Sigmoid colon (tissue), 7 donors: ENCODE data around the gene SERPINA5. TPM values are rescaled to one million over a fixed set of nuclear protein-coding genes. Genes with fewer than 3 reads are reported as not detected.

Experiments used
- DNase-seq: peaks from one replicate; pipeline ENCODE4 v3.0.0-alpha.2; 2019
- H3K27ac ChIP-seq, 4 donors: fragments of 200-600 bp; sonication (generic); one replicate each; pipeline ENCODE4 v1.5.1; 2016 to 2019; ENCODE audit warnings: mild to moderate bottlenecking in 1 of 4
- H3K27me3 ChIP-seq, 3 donors: fragments of 200-600 bp; sonication (generic); one replicate each; pipeline ENCODE4 v1.5.1; 2019; ENCODE audit warnings: mild to moderate bottlenecking in 1 of 3
- H3K36me3 ChIP-seq, 4 donors: fragments of 200-600 bp; sonication (generic); one replicate each; pipeline ENCODE4 v1.5.1; 2016 to 2019
- H3K4me1 ChIP-seq, 4 donors: fragments of 200-600 bp; sonication (generic); one replicate each; pipeline ENCODE4 v1.5.1; 2017 to 2019
- H3K4me3 ChIP-seq, 4 donors: fragments of 200-600 bp; sonication (generic); one replicate each; pipeline ENCODE4 v1.5.1; 2017 to 2019; ENCODE audit warnings: mild to moderate bottlenecking in 2 of 4, moderate library complexity in 1 of 4
- H3K9me3 ChIP-seq, 4 donors: fragments of 200-600 bp in 3 of 4; sonication (generic) in 3 of 4; one replicate each; pipeline versions ENCODE4 v1.5.1 to v1.6.1; 2013 to 2019
- CTCF ChIP-seq, 4 experiments: fragments of 450-650 bp in 3 of 4; fragments of 200-600 bp in 1 of 4; IDR thresholded peaks; one replicate each; pipeline ENCODE4 v1.5.1; 2016 to 2019; ENCODE audit warnings: antibody characterized with exemption in 4 of 4, mild to moderate bottlenecking in 3 of 4, moderate library complexity in 2 of 4
- EP300 ChIP-seq, 4 donors: sonication (generic); formaldehyde crosslinking; IDR thresholded peaks; one replicate each; pipeline ENCODE4 v1.6.1; 2017; ENCODE audit warnings: antibody characterized with exemption in 4 of 4
- POLR2A ChIP-seq, 2 donors: fragments of 450-650 bp; IDR thresholded peaks; one replicate each; pipeline ENCODE4 v1.6.1; 2016; ENCODE audit warnings: antibody characterized with exemption in 2 of 2, mild to moderate bottlenecking in 2 of 2, moderate library complexity in 2 of 2
- POLR2AphosphoS5 ChIP-seq, 4 donors: sonication (generic); formaldehyde crosslinking; IDR thresholded peaks; one replicate each; pipeline ENCODE4 v1.6.1; 2017; ENCODE audit warnings: antibody characterized with exemption in 4 of 4
- WGBS, 2 donors: extraction: QIAGEN DNeasy Blood & Tissue Kit; methylation state at CpG; one replicate each; pipeline ENCODE4 v1.1.7; 2013; 5-methylcytosine and 5-hydroxymethylcytosine counted together
- intact Hi-C: fragments of 100-400 bp; cut with DNase I; formaldehyde crosslinking; loops from one replicate; pipeline ENCODE4 v1.15.1; 2023
- polyA plus RNA-seq, 3 donors: library from polyadenylated mRNA; stranded (reverse); fragments of 200-250 nt; gene quantifications; one replicate each; pipeline ENCODE4 v1.2.3, GENCODE V29; 2013
- total RNA-seq, 4 donors: library from RNA; depleted of rRNA; stranded (reverse); fragments of >200 nt; gene quantifications; one replicate each; pipeline ENCODE4 v1.1.0, GENCODE V29; 2016
- donor health status: healthy with polysubstance abuse.
- donor health status: Bipolar disorder and iron deficiency.
- donor health status: healthy.

SERPINA5 gene
- total and polyA plus RNA-seq, 7 donors, result 0.69 to 9.3 (median 3.2) TPM; not detected in 1

- intact Hi-C loops, result no loop called here
- TF ChIP-seq POLR2A (IDR thresholded peaks at IDR 0.05) (no peak), EP300 (IDR thresholded peaks at IDR 0.05) (no peak), POLR2AphosphoS5 (IDR thresholded peaks at IDR 0.05) (no peak), CTCF (IDR thresholded peaks at IDR 0.05) (no peak)
- no peak overlapping the region for H3K27ac ChIP-seq
- H3K27me3 ChIP-seq, result no peaks in the 10 kb centered on the region
- no peaks in the 10 kb centered on the region for H3K4me1 ChIP-seq
- H3K9me3 ChIP-seq, result peaks cover 3 to 23% (median 11%) of the 10 kb centered on the region in 4 donors
- peak; percentile 27 for DNase-seq
- H3K36me3 ChIP-seq, result no peaks in the 10 kb centered on the region
- WGBS, 2 donors, result 63 to 98% methylated on average over 3 of the region's 3 CpGs
- no peak overlapping the region for H3K4me3 ChIP-seq
These were observed 34.0 kb downstream of the SERPINA5 start for GRCh38 chr14:94615254-94615653.

GRCh38 chr14:94615823-94616570 is 34.8 kb downstream of the SERPINA5 start:
- intact Hi-C loops, result no loop called here
- Histone ChIP-seq H3K9me3 (peaks cover 3 to 23% (median 11%) of the 10 kb centered on the region in 4 donors), H3K4me3 (no peak overlapping the region), H3K36me3 (no peaks in the 10 kb centered on the region), H3K27ac (no peak overlapping the region), H3K27me3 (no peaks in the 10 kb centered on the region), H3K4me1 (no peaks in the 10 kb centered on the region)
- 81 to 86% methylated on average over 8 of the region's 8 CpGs for WGBS, 2 donors
- TF ChIP-seq CTCF (IDR thresholded peaks at IDR 0.05) (no peak), POLR2AphosphoS5 (IDR thresholded peaks at IDR 0.05) (no peak), POLR2A (IDR thresholded peaks at IDR 0.05) (no peak), EP300 (IDR thresholded peaks at IDR 0.05) (no peak)
- peak; percentile 35 for DNase-seq

DNA sequence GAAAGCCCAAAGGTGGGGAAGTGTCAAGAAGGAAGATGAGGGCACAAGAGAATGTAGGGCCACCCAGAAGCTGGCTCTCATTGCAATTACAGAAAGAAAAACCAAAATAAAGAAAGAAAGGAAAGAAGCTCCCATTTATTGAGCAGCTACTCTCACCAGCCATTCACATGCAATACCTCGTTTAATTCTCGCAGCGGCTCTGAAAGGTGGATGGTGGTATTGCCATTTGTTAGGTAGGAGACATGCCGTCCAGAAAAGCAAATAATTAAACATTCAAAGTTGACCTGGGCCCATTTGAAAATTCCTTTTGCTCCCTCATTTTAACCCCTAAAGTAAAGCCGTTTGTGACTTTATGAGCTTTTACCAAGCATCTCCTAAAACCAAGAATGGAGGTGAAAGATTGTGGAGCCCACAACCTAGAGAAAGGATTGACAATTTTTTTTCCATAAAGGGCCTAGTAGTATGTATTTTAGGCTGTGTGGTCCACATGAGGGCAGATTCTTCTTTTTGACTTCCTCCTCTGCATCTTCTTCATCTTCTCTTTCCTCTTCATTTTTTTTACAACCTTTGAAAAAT is 36.2 kb downstream of the SERPINA5 start:
- intact Hi-C loops, result no loop called here
- 88% methylated on average over 5 of the region's 5 CpGs for WGBS, 2 donors
- Histone ChIP-seq H3K9me3 (peaks cover 3 to 23% (median 11%) of the 10 kb centered on the region in 4 donors), H3K4me3 (no peak overlapping the region), H3K27me3 (no peaks in the 10 kb centered on the region), H3K4me1 (no peaks in the 10 kb centered on the region), H3K27ac (no peak overlapping the region), H3K36me3 (no peaks in the 10 kb centered on the region)
- TF ChIP-seq POLR2A (IDR thresholded peaks at IDR 0.05), result no peak
- TF ChIP-seq CTCF (IDR thresholded peaks at IDR 0.05), result no peak
- TF ChIP-seq EP300 (IDR thresholded peaks at IDR 0.05), result no peak
- no peak for TF ChIP-seq POLR2AphosphoS5 (IDR thresholded peaks at IDR 0.05)
- peak; percentile 5 for DNase-seq

GRCh38 chr14:94617988-94618822 is 37.0 kb downstream of the SERPINA5 start:
- H3K9me3 ChIP-seq, result peaks cover 3 to 23% (median 11%) of the 10 kb centered on the region in 4 donors
- WGBS, 2 donors, result 94 to 98% methylated on average over 3 of the region's 3 CpGs
- no peak overlapping the region for H3K27ac ChIP-seq
- no peak overlapping the region for H3K4me3 ChIP-seq
- no peaks in the 10 kb centered on the region for H3K36me3 ChIP-seq
- DNase-seq, result peak; percentile 8
- no peak for TF ChIP-seq POLR2A (IDR thresholded peaks at IDR 0.05)
- H3K4me1 ChIP-seq, result no peaks in the 10 kb centered on the region
- H3K27me3 ChIP-seq, result no peaks in the 10 kb centered on the region
- intact Hi-C loops, result no loop called here

DNA sequence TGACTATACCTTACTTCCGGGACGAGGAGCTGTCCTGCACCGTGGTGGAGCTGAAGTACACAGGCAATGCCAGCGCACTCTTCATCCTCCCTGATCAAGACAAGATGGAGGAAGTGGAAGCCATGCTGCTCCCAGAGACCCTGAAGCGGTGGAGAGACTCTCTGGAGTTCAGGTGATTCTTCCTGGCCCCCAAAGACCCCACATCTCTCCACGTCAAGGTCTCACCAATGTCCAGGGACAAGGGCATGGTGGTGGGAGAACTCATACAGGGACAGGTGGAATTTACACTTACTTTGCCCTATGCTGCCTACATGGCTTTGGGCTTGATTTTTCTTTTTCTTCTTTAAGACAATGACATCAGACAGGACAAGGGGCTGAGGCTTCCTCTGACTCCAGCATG is 38.1 kb downstream of the SERPINA5 start:
- WGBS, 2 donors, result 90% methylated on average over 6 of the region's 6 CpGs
- TF ChIP-seq EP300 (IDR thresholded peaks at IDR 0.05) (no peak), POLR2AphosphoS5 (IDR thresholded peaks at IDR 0.05) (no peak), CTCF (IDR thresholded peaks at IDR 0.05) (no peak), POLR2A (IDR thresholded peaks at IDR 0.05) (no peak)
- Histone ChIP-seq H3K27me3 (no peaks in the 10 kb centered on the region), H3K36me3 (no peaks in the 10 kb centered on the region), H3K4me1 (no peaks in the 10 kb centered on the region), H3K4me3 (no peak overlapping the region), H3K9me3 (peaks cover 3 to 23% (median 11%) of the 10 kb centered on the region in 4 donors), H3K27ac (no peak overlapping the region)
- DNase-seq, result no peak
- intact Hi-C loops, result no loop called here
